Endothelial cell of umbilical vein (primary cell): ENCODE data around the gene CIAO3. TPM values are rescaled to one million over a fixed set of nuclear protein-coding genes. Genes with fewer than 3 reads are reported as not detected.

ENCODE experiments used
- BruUV-seq: library from RNA; stranded (reverse); fragments of 400-500 nt; replicated peaks from 2 replicates; lab custom pipeline; 2021; lab: Mats Ljungman, UMichigan
- CTCF ChIA-PET: fragments of 300-600, 350-600 bp; sonication (Branson Sonifier 250); formaldehyde crosslinking; loops from one replicate; lab custom pipeline; 2021; ENCODE audit warnings: antibody characterized with exemption, inconsistent platforms; lab: Charles Lee
- POLR2A ChIA-PET: fragments of 300-600, 350-600 bp; sonication (Branson Sonifier 250); formaldehyde crosslinking; loops from one replicate; lab custom pipeline; 2021; ENCODE audit warnings: antibody characterized with exemption, inconsistent platforms; lab: Charles Lee
- DNase-seq: peaks from one replicate; pipeline ENCODE4 v3.0.0-alpha.2; 2011; ENCODE audit warnings: low read depth, low spot score
- FAIRE-seq: peaks from 2 replicates; lab custom pipeline; 2011; peaks lifted over from hg19 to GRCh38; lab: Jason Lieb, UNC
- H2AFZ ChIP-seq: 2 replicates; pipeline ENCODE4 v1.6.0; 2012; ENCODE audit warnings: low read depth, low read length, control low read depth, inconsistent platforms
- H3K27ac ChIP-seq: 2 replicates; pipeline ENCODE4 v1.5.1; 2011; ENCODE audit warnings: low read depth, mild to moderate bottlenecking, control low read depth, low read length, moderate library complexity; ENCODE audit not compliant: insufficient read depth
- H3K27me3 ChIP-seq, 2 experiments: 2 replicates each; pipeline versions ENCODE4 v1.6.0 to v1.6.1; 2011; ENCODE audit warnings: low read length in 2 of 2, mixed read lengths in 1 of 2; ENCODE audit not compliant: control insufficient read depth in 2 of 2, insufficient read depth in 2 of 2
- H3K36me3 ChIP-seq, 2 experiments: 2 replicates in 1 of 2; 3 replicates in 1 of 2; pipeline ENCODE4 v1.5.1; 2011; ENCODE audit warnings: low read length in 2 of 2, mild to moderate bottlenecking in 1 of 2, moderate library complexity in 1 of 2; ENCODE audit not compliant: control insufficient read depth in 2 of 2, insufficient read depth in 2 of 2; ENCODE audit errors: extremely low read depth in 1 of 2
- H3K4me1 ChIP-seq: 3 replicates; pipeline ENCODE4 v1.5.1; 2011; ENCODE audit warnings: mild to moderate bottlenecking, low read length; ENCODE audit not compliant: control insufficient read depth, insufficient read depth; ENCODE audit errors: extremely low read depth
- H3K4me2 ChIP-seq: 2 replicates; pipeline ENCODE4 v1.6.1; 2011; ENCODE audit warnings: low read length, control low read depth, mixed read lengths; ENCODE audit not compliant: insufficient read depth
- H3K4me3 ChIP-seq, 3 experiments: fragments of 200-600 bp in 1 of 3; sonication (generic), shearing (Covaris generic) in 1 of 3; replicated peaks in 1 of 3; 2 replicates each; pipeline ENCODE4 v1.5.1; 2011 to 2016; ENCODE audit warnings: control low read depth in 3 of 3, low read length in 3 of 3, mild to moderate bottlenecking in 2 of 3, inconsistent platforms in 1 of 3, low read depth in 1 of 3, moderate library complexity in 1 of 3; ENCODE audit not compliant: insufficient read depth in 1 of 3
- H3K79me2 ChIP-seq: 2 replicates; pipeline ENCODE4 v1.6.0; 2012; ENCODE audit warnings: low read length, inconsistent platforms; ENCODE audit not compliant: control insufficient read depth, insufficient read depth
- H3K9ac ChIP-seq: replicated peaks from 2 replicates; pipeline ENCODE3; 2011; ENCODE audit warnings: low read length, control low read depth; ENCODE audit not compliant: insufficient read depth; ENCODE audit errors: extremely low read depth
- H3K9me1 ChIP-seq: replicated peaks from 3 replicates; pipeline ENCODE4 v1.6.0; 2011; ENCODE audit warnings: mild to moderate bottlenecking, low read length; ENCODE audit not compliant: control insufficient read depth, insufficient read depth; ENCODE audit errors: extremely low read depth
- H3K9me3 ChIP-seq: replicated peaks from 2 replicates; pipeline ENCODE4 v1.5.1; 2012; ENCODE audit warnings: low read length, inconsistent platforms; ENCODE audit not compliant: control insufficient read depth, insufficient read depth
- H4K20me1 ChIP-seq: replicated peaks from 2 replicates; pipeline ENCODE3; 2011; ENCODE audit warnings: mild to moderate bottlenecking, low read length; ENCODE audit not compliant: control insufficient read depth, insufficient read depth; ENCODE audit errors: extremely low read depth
- CTCF ChIP-seq, 2 donors: IDR thresholded peaks; 1 replicate in 1 of 2; 2 replicates in 1 of 2; pipeline ENCODE4 v1.5.1; 2011; ENCODE audit warnings: low read length in 2 of 2, mild to moderate bottlenecking in 2 of 2, moderate library complexity in 2 of 2, control low read depth in 1 of 2, inconsistent platforms in 1 of 2, low read depth in 1 of 2; ENCODE audit not compliant: insufficient read depth in 1 of 2; ENCODE audit errors: extremely low read depth in 1 of 2
- EZH2 ChIP-seq: IDR thresholded peaks from 2 replicates; pipeline ENCODE4 v1.6.1; 2012; ENCODE audit warnings: borderline replicate concordance, low read depth, mild to moderate bottlenecking, moderate library complexity, low read length, inconsistent platforms; ENCODE audit not compliant: severe bottlenecking
- FOS ChIP-seq: IDR thresholded peaks from 2 replicates; pipeline ENCODE4 v1.6.1; 2011; ENCODE audit warnings: mild to moderate bottlenecking, low read length, moderate library complexity, borderline replicate concordance; ENCODE audit not compliant: insufficient read depth
- GATA2 ChIP-seq: IDR thresholded peaks from 2 replicates; pipeline ENCODE4 v1.7.0; 2011; ENCODE audit warnings: low read depth, mild to moderate bottlenecking, moderate library complexity, mixed read lengths, low read length; ENCODE audit not compliant: insufficient read length, insufficient read depth
- JUN ChIP-seq: IDR thresholded peaks from 2 replicates; pipeline ENCODE4 v1.6.1; 2011; ENCODE audit warnings: borderline replicate concordance, low read depth; ENCODE audit not compliant: insufficient read length, insufficient read depth
- MAX ChIP-seq: IDR thresholded peaks from 2 replicates; pipeline ENCODE4 v1.6.1; 2011; ENCODE audit not compliant: insufficient read depth, insufficient read length
- MYC ChIP-seq: IDR thresholded peaks from one replicate; pipeline ENCODE4 v1.6.1; 2011; ENCODE audit warnings: mild to moderate bottlenecking, low read depth, low read length
- POLR2A ChIP-seq: IDR thresholded peaks from 2 replicates; pipeline ENCODE4 v1.6.1; 2012; ENCODE audit warnings: low read depth, mild to moderate bottlenecking, control low read depth, low read length
- POLR2AphosphoS5 ChIP-seq: IDR thresholded peaks from 2 replicates; pipeline ENCODE4 v1.6.1; 2012; ENCODE audit warnings: low read depth, mild to moderate bottlenecking, control low read depth, low read length, moderate library complexity; ENCODE audit not compliant: insufficient read depth
- dilution Hi-C: fragments of 300-500 bp; cut with MboI; formaldehyde crosslinking; loops from one replicate; pipeline ENCODE4 v1.15.0; 2019; ENCODE audit warnings: low sequenced_read_pairs; ENCODE audit not compliant: extremely low pct_ligation_motif_present
- intact Hi-C: fragments of 100-400 bp; cut with micrococcal nuclease; formaldehyde crosslinking; loops from one replicate; pipeline ENCODE4 v1.10.0; 2022
- polyA plus RNA-seq, 4 experiments: library from polyadenylated mRNA; depleted of rRNA in 3 of 4; stranded (reverse) in 3 of 4; unstranded in 1 of 4; fragments of >200 nt; gene quantifications; 2 replicates each; pipeline versions ENCODE4 v1.2.1 to v1.2.3, GENCODE V29; 2011 to 2012; ENCODE audit warnings: missing spikeins in 1 of 4
- total RNA-seq: library from RNA; stranded (reverse); gene quantifications from 2 replicates; pipeline ENCODE4 v1.2.3, GENCODE V29; 2021

The CIAO3 gene
- total and polyA plus RNA-seq, 2 donors (not counting 3 experiments of a cell fraction or from before 2014, with no cell fraction given): 23.1 to 33.8 TPM

- TF ChIP-seq GATA2 (no peak), MYC (no peak), MAX (no peak), POLR2AphosphoS5 (no peak), EZH2 (no peak), FOS (no peak), JUN (no peak), POLR2A (no peak), CTCF (IDR thresholded peaks at IDR 0.05; ENCODE audit: extremely low read depth in 1 of 2, insufficient read depth in 1 of 2, low read depth in 1 of 2, low read length in 2 of 2) (no peak)
- Histone ChIP-seq H3K4me1 (peaks cover 13% of the 10 kb centered on the region), H3K27ac (no peak overlapping the region), H2AFZ (peak overlapping the region; percentile 61), H3K79me2 (no peaks in the 10 kb centered on the region), H3K9me1 (no peaks in the 10 kb centered on the region), H4K20me1 (no peaks in the 10 kb centered on the region), H3K36me3 (peaks cover 2 to 4% of the 10 kb centered on the region in 2 experiments), H3K4me3 (peak overlapping the region; percentile 17 to 61 (median 44)), H3K27me3 (no peaks in the 10 kb centered on the region), H3K4me2 (peak overlapping the region; percentile 69), H3K9me3 (no peaks in the 10 kb centered on the region), H3K9ac (peak overlapping the region; percentile 14)
- no TSS peak for BruUV-seq
- dilution Hi-C loops (no loop called here), intact Hi-C loops (no loop called here)
- ChIA-PET CTCF (interaction anchor here (1.0 to 5.7 kb wide), 5 partner anchors 9 to 61 kb away, joined by 3 to 34 read pairs (median 6); partner anchors contain the start of genes CHTF18, METRN and RPUSD1), POLR2A (no interaction called here)
- FAIRE-seq (no peak), DNase-seq (no peak)
Observed at GRCh38 chr16:727291-727977, 13.4 kb downstream of the CIAO3 start.
